Measurements from ENCODE around the gene RPRD1B.

- TF ChIP-seq POLR2AphosphoS5 (IDR thresholded peaks at IDR 0.05; ENCODE audit: low read depth, low read length) (no peak), NFATC3 (CRISPR knock-in tag; IDR thresholded peaks at IDR 0.05) (no peak), PTBP1 (IDR thresholded peaks at IDR 0.05; ENCODE audit: low read depth, low read length, poor library complexity, severe bottlenecking) (no peak)
Observed at GRCh38 chr20:38004416-38004815, 29.1 kb upstream of the RPRD1B start.
